B cell (primary cell): ENCODE data around the gene GIT1. TPM values are rescaled to one million over a fixed set of nuclear protein-coding genes. Genes with fewer than 3 reads are reported as not detected.

Experiments used
- ATAC-seq: fragments of 200-7000 bp; cut with Tn5 transposase; one replicate; pipeline ENCODE4 v1.10.0; 2021; ENCODE audit warnings: low read depth, mild to moderate bottlenecking, moderate number of reproducible peaks, moderate library complexity
- CTCF ChIA-PET: fragments of 350-600 bp; sonication (Branson Sonifier 250); formaldehyde crosslinking; loops from one replicate; lab custom pipeline; 2021; ENCODE audit warnings: antibody characterized with exemption, inconsistent platforms; lab: Charles Lee
- POLR2A ChIA-PET: fragments of 350-600 bp; sonication (Branson Sonifier 250); formaldehyde crosslinking; loops from one replicate; lab custom pipeline; 2021; ENCODE audit warnings: antibody characterized with exemption; lab: Charles Lee
- DNase-seq: peaks from one replicate; pipeline ENCODE4 v3.0.0; 2013
- H2AFZ ChIP-seq: 2 replicates; pipeline ENCODE4 v1.6.1; 2012; ENCODE audit warnings: mild to moderate bottlenecking, low read depth, low read length; ENCODE audit not compliant: insufficient read depth, poor library complexity, severe bottlenecking
- H3K27ac ChIP-seq, 2 donors: 1 replicate in 1 of 2; 2 replicates in 1 of 2; pipeline ENCODE4 v1.5.1; 2012 to 2013; ENCODE audit warnings: low read length in 2 of 2, mild to moderate bottlenecking in 2 of 2, moderate library complexity in 1 of 2
- H3K27me3 ChIP-seq, 4 experiments: fragments of 200-600 bp in 1 of 4; sonication (generic) in 1 of 4; replicated peaks in 1 of 4; 1 replicate in 2 of 4; 2 replicates in 2 of 4; pipeline versions ENCODE4 v1.6.1 to v1.7.0; 2013 to 2016; ENCODE audit warnings: low read length in 3 of 4, mild to moderate bottlenecking in 2 of 4, mixed read lengths in 1 of 4, moderate library complexity in 1 of 4; ENCODE audit not compliant: insufficient read depth in 4 of 4, control insufficient read depth in 3 of 4; ENCODE audit errors: control extremely low read depth in 1 of 4
- H3K36me3 ChIP-seq, 2 experiments: replicated peaks in 1 of 2; 1 replicate in 1 of 2; 2 replicates in 1 of 2; pipeline versions ENCODE4 v1.6.1 to v1.7.1; 2013; ENCODE audit warnings: low read length in 1 of 2; ENCODE audit not compliant: insufficient read depth in 2 of 2, control insufficient read depth in 1 of 2; ENCODE audit errors: control extremely low read depth in 1 of 2, extremely low read depth in 1 of 2
- H3K4me1 ChIP-seq, 2 donors: fragments of 200-600 bp in 1 of 2; sonication (generic) in 1 of 2; 1 replicate in 1 of 2; 2 replicates in 1 of 2; pipeline versions ENCODE4 v1.5.1 to v1.6.1; 2013 to 2017; ENCODE audit warnings: low read length in 2 of 2; ENCODE audit not compliant: control insufficient read depth in 2 of 2, insufficient read depth in 2 of 2
- H3K4me2 ChIP-seq: replicated peaks from 2 replicates; pipeline ENCODE3; 2012; ENCODE audit warnings: mild to moderate bottlenecking, low read depth, low read length; ENCODE audit not compliant: poor library complexity, severe bottlenecking
- H3K4me3 ChIP-seq, 5 experiments: fragments of 200-600 bp in 1 of 5; sonication (generic) in 1 of 5; 1 replicate in 3 of 5; 2 replicates in 2 of 5; pipeline versions ENCODE4 v1.5.1 to v1.7.0; 2011 to 2016; ENCODE audit warnings: low read length in 4 of 5, mild to moderate bottlenecking in 4 of 5, low read depth in 2 of 5, control low read depth in 1 of 5, moderate library complexity in 1 of 5; ENCODE audit not compliant: insufficient read depth in 1 of 5; ENCODE audit errors: control extremely low read depth in 1 of 5, extremely low read depth in 1 of 5
- H3K79me2 ChIP-seq: fragments of 200-600 bp; sonication (generic); one replicate; pipeline ENCODE4 v1.6.0; 2016; ENCODE audit warnings: low read length; ENCODE audit not compliant: control insufficient read depth, insufficient read depth
- H3K9ac ChIP-seq: fragments of 200-600 bp; sonication (generic); 2 replicates; pipeline ENCODE4 v1.6.1; 2017; ENCODE audit warnings: mild to moderate bottlenecking, low read length, moderate library complexity
- H3K9me3 ChIP-seq, 3 donors: one replicate each; pipeline versions ENCODE4 v1.6.1 to v1.7.1; 2013; ENCODE audit warnings: low read length in 2 of 3; ENCODE audit not compliant: control insufficient read depth in 2 of 3, insufficient read depth in 1 of 3; ENCODE audit errors: control extremely low read depth in 1 of 3
- H4K20me1 ChIP-seq: 2 replicates; pipeline ENCODE4 v1.6.0; 2012; ENCODE audit warnings: mild to moderate bottlenecking, low read length; ENCODE audit not compliant: insufficient read depth, control insufficient read depth, poor library complexity, severe bottlenecking
- H3K27ac Mint-ChIP-seq: one replicate; pipeline ENCODE4 v1.8.0; 2021; ENCODE audit warnings: mixed read lengths
- H3K27me3 Mint-ChIP-seq: one replicate; pipeline ENCODE4 v1.8.0; 2021; ENCODE audit warnings: mixed read lengths
- H3K4me1 Mint-ChIP-seq: one replicate; pipeline ENCODE4 v1.8.0; 2021; ENCODE audit warnings: mixed read lengths
- H3K4me3 Mint-ChIP-seq: one replicate; pipeline ENCODE4 v1.8.0; 2021; ENCODE audit warnings: mixed read lengths
- H3K9me3 Mint-ChIP-seq: one replicate; pipeline ENCODE4 v1.8.0; 2022; ENCODE audit warnings: mixed read lengths; ENCODE audit not compliant: insufficient read depth
- CTCF ChIP-seq: fragments of 200-600 bp; IDR thresholded peaks from one replicate; pipeline ENCODE4 v1.8.0; 2022; ENCODE audit warnings: antibody characterized with exemption, mild to moderate bottlenecking
- EZH2 ChIP-seq: IDR thresholded peaks from 2 replicates; pipeline ENCODE4 v1.6.1; 2012; ENCODE audit warnings: borderline replicate concordance, low read depth, mild to moderate bottlenecking, moderate library complexity, low read length; ENCODE audit not compliant: insufficient read depth, poor library complexity, severe bottlenecking
- WGBS: methylation state at CpG from one replicate; pipeline ENCODE4 v1.1.5; 2013; ENCODE audit warnings: missing lambda C conversion rate; ENCODE audit not compliant: insufficient coverage; 5-methylcytosine and 5-hydroxymethylcytosine counted together
- intact Hi-C: fragments of 100-400 bp; cut with micrococcal nuclease; formaldehyde crosslinking; loops from one replicate; pipeline ENCODE4 v1.10.0; 2022
- polyA plus RNA-seq: library from polyadenylated mRNA; depleted of rRNA; stranded (reverse); fragments of >200 nt; gene quantifications from 2 replicates; pipeline ENCODE4 v1.2.3, GENCODE V29; 2012
- total RNA-seq, 2 donors: library from RNA; stranded (reverse); fragments of 120-200 nt in 1 of 2; gene quantifications; 1 replicate in 1 of 2; 2 replicates in 1 of 2; pipeline versions ENCODE4 v1.2.3 to v1.2.4, GENCODE V29; 2013 to 2022

Gene GIT1
- total and polyA plus RNA-seq, 2 donors (not counting 1 experiment from before 2014, with no cell fraction given) = 49.3 to 61.9 TPM

DNA sequence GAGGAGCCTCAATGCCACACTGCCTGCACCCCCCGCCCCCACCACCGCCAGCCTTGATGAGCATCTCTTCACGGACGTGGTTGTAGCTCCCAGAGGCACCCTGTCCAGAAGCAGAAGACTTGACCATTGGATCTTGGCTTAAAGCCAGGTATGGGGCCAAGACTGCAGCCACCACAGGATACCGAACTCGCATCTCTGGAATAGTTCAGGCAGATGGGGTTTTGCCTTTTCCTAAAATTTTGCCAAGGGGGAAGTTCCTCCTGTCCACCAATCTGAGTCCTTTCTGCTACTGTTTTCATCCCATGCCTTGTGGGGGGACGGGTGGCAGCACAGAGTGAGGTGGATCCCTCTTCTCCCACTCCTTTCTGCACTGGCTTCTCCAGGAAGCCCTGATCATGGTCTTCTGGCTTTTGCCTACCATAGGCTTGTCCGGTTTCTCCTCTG, 32.3 kb upstream of the GIT1 start:
- no peaks in the 10 kb centered on the region for H3K9me3 Mint-ChIP-seq
- H3K4me2 ChIP-seq = peak overlapping the region; percentile 89
- H3K4me1 ChIP-seq = peaks cover 26 to 34% of the 10 kb centered on the region in 2 donors
- no peaks in the 10 kb centered on the region for H3K9me3 ChIP-seq
- H3K4me3 Mint-ChIP-seq = peak overlapping the region; percentile 84
- intact Hi-C loops = loop anchor here (1.0 to 2.0 kb wide), 2 partner anchors 8 to 17 kb away; no protein-coding TSS in a partner anchor
- peak overlapping the region; percentile 15 for H3K27ac Mint-ChIP-seq
- H3K36me3 ChIP-seq = no peaks in the 10 kb centered on the region
- peak overlapping the region; percentile 71 for H3K9ac ChIP-seq
- peaks cover 40% of the 10 kb centered on the region for H3K4me1 Mint-ChIP-seq
- DNase-seq (no peak), ATAC-seq (no peak)
- ChIA-PET CTCF (interaction anchor here (1.3 kb wide), 1 partner anchor 31 kb away, joined by 4 read pairs; no protein-coding TSS in a partner anchor), POLR2A (no interaction called here)
- H3K27me3 ChIP-seq = peaks cover 0 to 14% (median 4%) of the 10 kb centered on the region in 4 experiments
- no peak overlapping the region for H3K27ac ChIP-seq
- peaks cover 4% of the 10 kb centered on the region for H3K27me3 Mint-ChIP-seq
- 92% methylated on average over 7 of the region's 8 CpGs for WGBS
- H3K4me3 ChIP-seq = peak overlapping the region in 3 of 5 experiments; percentile 61 to 73 (median 62)
- H3K79me2 ChIP-seq = peaks cover 6% of the 10 kb centered on the region
- H4K20me1 ChIP-seq = peaks cover 34% of the 10 kb centered on the region
- no peak for TF ChIP-seq CTCF
- no peak for TF ChIP-seq EZH2
- no peak overlapping the region for H2AFZ ChIP-seq

DNA sequence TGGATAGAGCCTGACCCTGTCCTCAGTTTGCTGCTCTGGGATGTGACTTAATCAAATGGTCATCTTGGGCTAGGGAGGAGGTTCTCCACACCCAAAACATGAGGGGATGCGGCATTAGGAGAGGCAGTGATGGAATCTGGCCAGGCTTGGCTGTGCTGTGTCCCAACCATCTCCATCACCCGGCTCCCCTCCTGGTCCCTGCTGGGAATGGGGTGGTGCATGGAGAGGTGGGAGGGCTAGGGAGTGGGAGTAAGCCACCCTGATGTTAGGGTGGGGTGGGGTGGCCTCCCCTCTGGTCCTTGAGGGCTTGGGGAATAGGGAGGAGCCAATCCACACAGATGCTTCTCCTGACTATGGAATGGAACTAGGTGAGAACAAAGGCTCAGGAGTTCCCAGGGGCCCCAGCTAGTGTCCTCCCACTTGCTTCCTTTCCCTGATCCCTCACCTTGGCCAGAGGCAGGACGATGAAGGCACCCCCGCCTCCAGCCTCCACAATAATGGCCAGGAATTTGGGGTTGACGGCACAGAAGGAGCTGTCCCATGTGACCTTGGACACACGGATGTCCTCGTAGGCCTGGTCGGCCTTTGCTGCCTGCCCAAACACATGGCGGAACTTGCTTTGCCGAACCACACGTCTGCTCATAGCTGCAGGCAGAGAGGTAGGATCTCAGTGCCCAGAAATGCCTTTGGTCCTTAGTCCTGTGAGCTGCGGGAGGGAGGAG, 31.5 kb upstream of the GIT1 start:
- 94% methylated on average over 11 of the region's 12 CpGs for WGBS
- peaks cover 5% of the 10 kb centered on the region for H3K27me3 Mint-ChIP-seq

More for the DNA sequence above, 31.5 kb upstream of the GIT1 start:
- no peak for TF ChIP-seq CTCF
- TF ChIP-seq EZH2 = no peak
- intact Hi-C loops = no loop called here
- POLR2A ChIA-PET = no interaction called here
- no peaks in the 10 kb centered on the region for H3K36me3 ChIP-seq
- peaks cover 0 to 22% (median 7%) of the 10 kb centered on the region in 4 experiments for H3K27me3 ChIP-seq
- H3K4me2 ChIP-seq = no peak overlapping the region
- peaks cover 6% of the 10 kb centered on the region for H3K79me2 ChIP-seq
- H3K9ac ChIP-seq = no peak overlapping the region
- H3K4me3 ChIP-seq = no peak overlapping the region
- Mint-ChIP-seq H3K4me3 (peak overlapping the region; percentile 84), H3K9me3 (no peaks in the 10 kb centered on the region), H3K27ac (no peak overlapping the region), H3K4me1 (peaks cover 47% of the 10 kb centered on the region)
- peaks cover 35% of the 10 kb centered on the region for H4K20me1 ChIP-seq
- no peak overlapping the region for H2AFZ ChIP-seq
- H3K4me1 ChIP-seq = peaks cover 34 to 42% of the 10 kb centered on the region in 2 donors
- no peak for DNase-seq
- no peak for ATAC-seq
- H3K9me3 ChIP-seq = no peaks in the 10 kb centered on the region
- CTCF ChIA-PET = interaction anchor here (1.1 to 2.3 kb wide), 3 partner anchors 14 to 30 kb away, joined by 3 to 7 read pairs (median 4); no protein-coding TSS in a partner anchor
- H3K27ac ChIP-seq = no peak overlapping the region
